ENCODE data around the gene KRTAP5-10. TPM values are rescaled to one million over a fixed set of nuclear protein-coding genes. Genes with fewer than 3 reads are reported as not detected.
"Not testable (repeated sequence)": the region's sequence is repeated elsewhere in the genome, so short reads cannot be mapped to it uniquely, and the experiment has no call there.

The KRTAP5-10 gene
- total RNA-seq, 1 donor from 2014 or later, result not detected

- H3K27ac Mint-ChIP-seq; DNase-seq (ENCODE audit: extremely low spot score, unreplicated experiment); H3K4me3 Mint-ChIP-seq; H3K27me3 Mint-ChIP-seq; H3K36me3 Mint-ChIP-seq; H3K9me3 Mint-ChIP-seq: not testable (repeated sequence)
- H3K4me1 Mint-ChIP-seq (ENCODE audit: unreplicated experiment), result peaks cover 15% of the 10 kb centered on the region
Measured at GRCh38 chr11:71589546-71589920, 24.2 kb downstream of the KRTAP5-10 start.

- DNase-seq (ENCODE audit: extremely low spot score, unreplicated experiment); H3K4me1 Mint-ChIP-seq (ENCODE audit: unreplicated experiment); H3K9me3 Mint-ChIP-seq; H3K27ac Mint-ChIP-seq; H3K36me3 Mint-ChIP-seq; H3K4me3 Mint-ChIP-seq: not testable (repeated sequence)
- H3K27me3 Mint-ChIP-seq, result peaks cover 66% of the 10 kb centered on the region
Measured at GRCh38 chr11:71603221-71603620, 37.9 kb downstream of the KRTAP5-10 start.

DNA sequence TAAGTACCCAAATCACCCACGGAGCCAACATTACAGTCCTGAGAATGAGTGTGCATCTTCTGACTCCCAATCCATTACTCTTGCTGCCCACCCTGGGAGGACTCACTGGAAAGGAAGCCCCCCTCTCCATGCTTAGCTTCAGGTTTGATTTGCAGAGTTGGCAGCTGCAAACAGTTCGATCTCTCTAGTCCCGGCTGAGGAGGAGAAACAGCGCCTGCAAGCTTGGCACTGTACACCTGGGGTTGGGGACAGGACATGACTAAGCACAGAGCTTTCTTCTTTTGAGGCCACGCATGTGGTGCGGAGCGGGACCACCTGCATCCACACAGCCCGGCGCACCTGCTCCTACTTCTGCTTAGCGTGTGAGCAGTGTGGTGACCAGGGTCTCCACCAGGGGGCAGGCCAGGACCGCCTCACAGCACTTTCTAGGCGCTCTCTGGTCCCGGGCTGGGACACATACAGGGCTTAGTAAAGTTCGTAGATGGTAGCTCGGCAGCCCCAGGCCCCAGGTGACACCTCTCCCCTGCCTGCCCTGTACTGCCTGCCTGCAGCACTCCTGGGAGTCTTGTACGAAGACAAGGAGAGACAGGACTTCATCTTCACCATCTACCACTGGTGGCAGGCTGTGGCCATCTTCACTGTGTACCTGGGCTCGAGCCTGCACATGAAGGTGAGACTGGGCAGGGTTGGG, 39.6 kb downstream of the KRTAP5-10 start:
- peak; percentile 77 for TF ChIP-seq CTCF (conservative IDR thresholded peaks at IDR 0.05)
- not testable (repeated sequence) for H3K4me3 Mint-ChIP-seq; H3K27ac Mint-ChIP-seq; H3K4me1 Mint-ChIP-seq (ENCODE audit: unreplicated experiment); H3K9me3 Mint-ChIP-seq; H3K36me3 Mint-ChIP-seq; DNase-seq (ENCODE audit: extremely low spot score, unreplicated experiment)
- H3K27me3 Mint-ChIP-seq, result peaks cover 69% of the 10 kb centered on the region

DNA sequence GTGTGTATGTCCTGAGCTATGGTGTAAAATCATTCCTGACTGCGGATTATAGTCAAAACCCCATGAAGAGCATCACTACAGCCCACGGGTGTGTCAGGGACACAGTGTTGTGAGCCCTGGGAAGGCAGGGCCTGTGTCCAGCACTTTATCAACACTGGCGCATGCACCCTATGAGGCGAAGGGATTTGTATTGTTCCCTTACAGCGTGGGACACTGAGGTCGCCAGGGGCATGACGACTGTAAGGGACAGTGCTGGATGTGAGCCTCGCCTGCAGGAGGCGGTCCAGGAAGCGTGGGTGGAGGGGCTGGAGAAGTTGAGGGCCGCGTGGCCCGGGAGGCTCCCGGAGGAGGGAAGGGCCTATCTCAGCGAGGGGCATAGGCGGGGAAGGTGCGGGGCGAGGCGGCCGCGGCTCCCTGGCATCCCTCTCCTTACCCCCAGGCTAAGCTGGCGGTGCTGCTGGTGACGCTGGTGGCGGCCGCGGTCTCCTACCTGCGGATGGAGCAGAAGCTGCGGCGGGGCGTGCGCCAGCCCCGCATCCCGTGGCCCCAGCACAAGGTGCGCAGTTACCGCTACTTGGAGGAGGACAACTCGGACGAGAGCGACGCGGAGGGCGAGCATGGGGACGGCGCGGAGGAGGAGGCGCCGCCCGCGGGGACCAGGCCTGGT, 41.6 kb downstream of the KRTAP5-10 start:
- not testable (repeated sequence) for H3K9me3 Mint-ChIP-seq; H3K4me1 Mint-ChIP-seq (ENCODE audit: unreplicated experiment); H3K36me3 Mint-ChIP-seq; DNase-seq (ENCODE audit: extremely low spot score, unreplicated experiment)
- Mint-ChIP-seq H3K4me3 (peak overlapping the region; percentile 83), H3K27ac (peak overlapping the region; percentile 59), H3K27me3 (peaks cover 72% of the 10 kb centered on the region)

DNA sequence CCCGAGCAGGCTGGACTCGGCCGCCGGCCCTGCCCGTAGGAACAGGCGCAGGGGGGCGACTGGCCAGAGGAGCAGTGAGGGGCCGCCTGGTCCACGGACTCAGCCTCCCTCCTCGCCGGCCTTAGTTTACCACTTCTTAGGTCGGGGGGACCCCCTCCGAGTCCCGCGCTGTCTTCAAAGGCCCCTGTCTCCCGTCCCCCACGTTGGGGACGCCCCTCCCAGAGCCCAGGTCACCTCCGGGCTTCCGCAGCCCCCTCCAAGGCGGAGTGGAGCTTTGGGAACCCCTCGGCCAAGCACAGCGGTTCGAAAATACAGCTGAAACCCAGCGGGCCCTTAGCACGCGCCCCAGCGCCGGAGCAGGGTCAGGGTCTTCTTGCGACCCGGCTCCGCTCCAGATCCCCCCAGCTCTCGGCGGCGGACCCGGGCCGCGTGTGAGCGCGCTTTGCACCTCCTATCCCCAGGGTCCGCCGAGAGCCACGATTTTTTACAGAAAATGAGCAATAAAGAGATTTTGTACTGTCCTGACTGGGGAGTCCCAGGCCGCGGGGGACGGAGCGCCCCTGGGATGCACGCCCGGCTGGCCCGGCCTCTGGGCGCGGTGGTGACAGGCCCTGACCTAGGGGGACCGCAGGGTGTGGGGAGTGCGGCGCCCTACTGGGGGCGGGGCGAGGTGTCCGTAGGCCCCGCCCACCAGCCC, 42.3 kb downstream of the KRTAP5-10 start:
- DNase-seq (ENCODE audit: extremely low spot score, unreplicated experiment); H3K36me3 Mint-ChIP-seq; H3K27ac Mint-ChIP-seq; H3K4me1 Mint-ChIP-seq (ENCODE audit: unreplicated experiment); H3K9me3 Mint-ChIP-seq: not testable (repeated sequence)
- Mint-ChIP-seq H3K4me3 (peak overlapping the region; percentile 79), H3K27me3 (peaks cover 72% of the 10 kb centered on the region)

DNA sequence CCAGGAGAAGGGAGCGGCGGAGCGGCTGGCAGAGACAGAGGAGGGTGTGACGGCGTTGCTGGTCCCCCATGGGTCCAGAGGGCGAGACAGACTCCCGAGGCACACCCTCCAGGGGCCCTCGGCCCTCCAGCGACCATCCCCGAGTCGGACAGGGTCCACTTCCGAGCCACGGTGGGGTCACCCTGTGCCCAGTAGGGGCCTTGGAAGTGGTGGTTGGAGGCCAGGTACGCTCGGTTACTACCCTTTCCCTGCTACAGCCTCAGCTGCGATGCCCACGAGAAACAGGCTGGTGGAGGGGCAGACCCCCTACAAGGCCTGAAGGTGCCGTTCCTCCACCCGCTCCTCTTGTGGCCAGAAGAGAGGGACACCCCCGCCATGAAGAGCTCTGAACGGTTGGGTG, 42.9 kb downstream of the KRTAP5-10 start:
- H3K36me3 Mint-ChIP-seq; H3K4me3 Mint-ChIP-seq; H3K9me3 Mint-ChIP-seq; DNase-seq (ENCODE audit: extremely low spot score, unreplicated experiment); H3K4me1 Mint-ChIP-seq (ENCODE audit: unreplicated experiment); H3K27ac Mint-ChIP-seq: not testable (repeated sequence)
- peaks cover 77% of the 10 kb centered on the region for H3K27me3 Mint-ChIP-seq

GRCh38 chr11:71611218-71611910, 46.0 kb downstream of the KRTAP5-10 start:
- H3K4me3 Mint-ChIP-seq; DNase-seq (ENCODE audit: extremely low spot score, unreplicated experiment); H3K36me3 Mint-ChIP-seq; H3K9me3 Mint-ChIP-seq; H3K27ac Mint-ChIP-seq; H3K4me1 Mint-ChIP-seq (ENCODE audit: unreplicated experiment): not testable (repeated sequence)
- H3K27me3 Mint-ChIP-seq, result peaks cover 63% of the 10 kb centered on the region

DNA sequence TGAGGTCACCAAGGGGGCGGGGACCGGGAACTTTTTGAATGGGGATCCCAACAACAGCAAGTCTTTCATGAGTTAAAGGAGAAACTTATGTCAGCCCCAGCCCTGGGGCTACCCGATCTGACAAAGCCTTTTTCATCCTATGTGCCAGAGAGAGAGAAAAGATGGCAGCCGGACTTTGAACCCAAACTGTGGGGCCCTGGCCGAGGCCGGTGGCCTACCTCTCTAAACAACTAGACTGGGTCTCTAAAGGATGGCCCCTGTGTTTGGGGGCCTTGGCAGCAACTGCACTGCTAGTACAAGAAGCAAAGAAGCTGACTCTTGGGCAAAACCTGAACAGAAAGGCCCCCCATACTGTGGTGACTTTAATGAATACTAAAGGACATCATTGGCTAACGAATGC, 48.6 kb downstream of the KRTAP5-10 start:
- H3K4me3 Mint-ChIP-seq, H3K36me3 Mint-ChIP-seq: not testable (repeated sequence)

DNA sequence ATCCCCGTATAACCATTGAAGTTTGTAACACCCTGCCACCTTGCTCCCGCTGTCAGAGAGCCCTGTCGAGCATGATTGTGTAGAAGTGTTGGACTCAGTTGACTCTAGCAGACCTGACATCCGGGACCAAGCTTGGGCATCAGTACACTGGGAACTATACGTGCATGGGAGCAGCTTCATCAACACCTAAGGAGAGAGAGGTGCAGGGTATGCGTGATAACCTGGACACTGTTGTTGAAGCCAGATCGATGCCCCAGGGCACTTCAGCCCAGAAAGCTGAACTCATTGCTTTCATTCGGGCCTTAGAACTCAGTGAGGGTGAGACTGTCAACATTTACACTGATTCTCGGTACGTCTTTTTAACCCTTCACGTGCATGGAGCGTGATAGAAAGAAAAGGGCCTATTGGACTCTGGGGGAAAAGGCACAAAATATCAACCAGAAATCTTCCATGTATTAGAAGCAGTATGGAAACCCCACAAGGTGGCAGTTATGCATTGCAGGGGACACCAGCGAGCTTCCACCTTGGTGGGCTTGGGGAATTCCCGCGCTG, 49.1 kb downstream of the KRTAP5-10 start:
- Mint-ChIP-seq H3K27me3 (peaks cover 41% of the 10 kb centered on the region), H3K27ac (peak overlapping the region; percentile 67)
- not testable (repeated sequence) for H3K36me3 Mint-ChIP-seq; H3K4me1 Mint-ChIP-seq (ENCODE audit: unreplicated experiment); H3K4me3 Mint-ChIP-seq; H3K9me3 Mint-ChIP-seq; DNase-seq (ENCODE audit: extremely low spot score, unreplicated experiment)

More for the DNA sequence above, 48.6 kb downstream of the KRTAP5-10 start:
- not testable (repeated sequence) for H3K27ac Mint-ChIP-seq; H3K4me1 Mint-ChIP-seq (ENCODE audit: unreplicated experiment); DNase-seq (ENCODE audit: extremely low spot score, unreplicated experiment); H3K9me3 Mint-ChIP-seq
- H3K27me3 Mint-ChIP-seq, result peaks cover 46% of the 10 kb centered on the region

DNA sequence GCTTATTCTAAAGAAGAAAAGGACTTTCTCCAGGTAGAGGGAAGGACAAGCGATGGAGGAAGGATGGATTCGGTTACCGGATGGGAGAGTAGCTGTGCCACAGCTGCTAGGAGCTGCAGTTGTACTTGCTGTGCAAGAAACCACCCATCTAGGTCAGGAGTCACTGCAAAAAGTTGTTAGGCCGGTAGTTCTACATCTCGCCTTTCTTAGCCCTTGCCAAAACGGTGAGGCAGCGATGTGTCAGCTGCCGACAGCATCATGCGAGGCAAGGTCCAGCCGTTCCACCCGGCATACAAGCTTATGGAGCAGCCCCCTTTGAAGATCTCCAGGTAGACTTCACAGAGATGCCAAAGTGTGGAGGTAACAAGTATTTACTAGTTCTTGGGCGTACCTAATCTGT, 49.6 kb downstream of the KRTAP5-10 start:
- H3K4me1 Mint-ChIP-seq (ENCODE audit: unreplicated experiment); H3K9me3 Mint-ChIP-seq: not testable (repeated sequence)
- peak overlapping the region; percentile 67 for H3K27ac Mint-ChIP-seq

More for the DNA sequence above, 49.6 kb downstream of the KRTAP5-10 start:
- not testable (repeated sequence) for H3K4me3 Mint-ChIP-seq; DNase-seq (ENCODE audit: extremely low spot score, unreplicated experiment); H3K36me3 Mint-ChIP-seq
- H3K27me3 Mint-ChIP-seq, result peaks cover 38% of the 10 kb centered on the region
